CD8-positive, alpha-beta memory T cell (primary cell): ENCODE data around the gene GPR15LG. TPM values are rescaled to one million over a fixed set of nuclear protein-coding genes. Genes with fewer than 3 reads are reported as not detected.

Source experiments
- CTCF ChIA-PET: fragments of 350-600 bp; sonication (Branson Sonifier 250); formaldehyde crosslinking; loops from one replicate; lab custom pipeline; 2021; ENCODE audit warnings: antibody characterized with exemption; lab: Charles Lee
- POLR2A ChIA-PET: fragments of 350-600 bp; sonication (Branson Sonifier 250); formaldehyde crosslinking; loops from one replicate; lab custom pipeline; 2021; ENCODE audit warnings: antibody characterized with exemption; lab: Charles Lee
- DNase-seq, 5 donors: peaks; one replicate each; pipeline versions ENCODE4 v3.0.0 to v3.0.0-alpha.2; 2020 to 2022; ENCODE audit warnings: mixed read lengths in 1 of 5
- H3K27ac ChIP-seq: one replicate; pipeline ENCODE4 v1.7.0; 2013; ENCODE audit warnings: low read depth, mild to moderate bottlenecking, low read length, moderate library complexity
- H3K27me3 ChIP-seq: 2 replicates; pipeline ENCODE4 v1.7.0; 2013; ENCODE audit warnings: low read length, mild to moderate bottlenecking; ENCODE audit not compliant: insufficient read depth, poor library complexity, severe bottlenecking
- H3K36me3 ChIP-seq: 2 replicates; pipeline ENCODE4 v1.7.0; 2013; ENCODE audit warnings: mild to moderate bottlenecking, low read length, moderate library complexity; ENCODE audit not compliant: insufficient read depth
- H3K4me1 ChIP-seq: 2 replicates; pipeline ENCODE4 v1.7.0; 2013; ENCODE audit warnings: mild to moderate bottlenecking, low read length, moderate library complexity; ENCODE audit not compliant: insufficient read depth
- H3K4me3 ChIP-seq: 2 replicates; pipeline ENCODE4 v1.7.0; 2013; ENCODE audit warnings: mild to moderate bottlenecking, low read length
- H3K9me3 ChIP-seq: 2 replicates; pipeline ENCODE4 v1.7.0; 2013; ENCODE audit warnings: mild to moderate bottlenecking, low read length
- H3K27ac Mint-ChIP-seq, 8 donors: one replicate each; pipeline ENCODE4 v1.8.0; 2020 to 2021; ENCODE audit warnings: mixed read lengths in 8 of 8, mild to moderate bottlenecking in 6 of 8, inconsistent platforms in 3 of 8, moderate library complexity in 3 of 8
- H3K27me3 Mint-ChIP-seq, 2 donors: one replicate each; pipeline ENCODE4 v1.8.0; 2020 to 2021; ENCODE audit warnings: mixed read lengths in 2 of 2, mild to moderate bottlenecking in 1 of 2, moderate library complexity in 1 of 2
- H3K36me3 Mint-ChIP-seq, 3 donors: one replicate each; pipeline ENCODE4 v1.8.0; 2020 to 2021; ENCODE audit warnings: mixed read lengths in 3 of 3, inconsistent platforms in 1 of 3, mild to moderate bottlenecking in 1 of 3
- H3K4me1 Mint-ChIP-seq, 3 donors: one replicate each; pipeline ENCODE4 v1.8.0; 2020 to 2021; ENCODE audit warnings: mixed read lengths in 3 of 3, inconsistent platforms in 1 of 3, mild to moderate bottlenecking in 1 of 3
- H3K4me3 Mint-ChIP-seq, 7 donors: one replicate each; pipeline ENCODE4 v1.8.0; 2020 to 2021; ENCODE audit warnings: mixed read lengths in 7 of 7, mild to moderate bottlenecking in 6 of 7, moderate library complexity in 4 of 7, inconsistent platforms in 2 of 7
- H3K9me3 Mint-ChIP-seq, 5 donors: one replicate each; pipeline ENCODE4 v1.8.0; 2020 to 2022; ENCODE audit warnings: mixed read lengths in 5 of 5, mild to moderate bottlenecking in 3 of 5, moderate library complexity in 2 of 5, inconsistent platforms in 1 of 5
- polyA plus RNA-seq: library from polyadenylated mRNA; unstranded; fragments of 300-500 nt; fragmentation: Illumina TruSeq; gene quantifications from one replicate; pipeline ENCODE4 v1.2.3, GENCODE V29; 2021
- total RNA-seq, 2 experiments: library from RNA; stranded (reverse); gene quantifications; one replicate each; pipeline ENCODE4 v1.2.3, GENCODE V29; 2021

Gene GPR15LG
- total and polyA plus RNA-seq, 3 experiments from 2014 or later, result not detected

DNA sequence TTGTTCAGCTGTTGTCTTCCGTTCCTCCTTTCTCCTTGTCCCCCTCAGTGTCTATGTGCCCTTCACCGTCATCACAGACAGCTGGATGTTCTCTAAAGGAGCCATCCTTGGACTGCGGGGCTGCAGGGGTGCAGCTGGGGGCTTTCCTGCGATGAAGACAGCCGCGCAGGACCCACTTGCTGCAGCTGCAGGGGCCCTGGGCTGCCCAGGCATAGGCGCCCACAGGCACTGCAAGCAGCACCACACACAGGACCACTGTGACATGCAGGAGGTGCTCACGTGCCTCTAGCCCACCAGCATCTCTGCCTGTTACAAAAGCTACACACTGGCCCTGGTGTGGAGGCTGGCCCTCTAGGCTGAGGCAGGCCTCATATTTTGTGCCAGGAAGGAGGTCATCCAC lies 48.3 kb downstream of the GPR15LG start:
- no peak overlapping the region for H3K27ac Mint-ChIP-seq
- Histone ChIP-seq H3K9me3 (no peaks in the 10 kb centered on the region), H3K27ac (no peak overlapping the region), H3K4me1 (no peaks in the 10 kb centered on the region), H3K36me3 (no peaks in the 10 kb centered on the region), H3K27me3 (no peaks in the 10 kb centered on the region), H3K4me3 (no peak overlapping the region)
- no peak for DNase-seq
- peaks cover 11 to 49% of the 10 kb centered on the region in 2 donors for H3K27me3 Mint-ChIP-seq
- no peaks in the 10 kb centered on the region for H3K9me3 Mint-ChIP-seq
- CTCF ChIA-PET, result no interaction called here
- H3K4me3 Mint-ChIP-seq, result no peak overlapping the region
- POLR2A ChIA-PET, result no interaction called here
- H3K36me3 Mint-ChIP-seq, result peaks cover 0 to 6% (median 2%) of the 10 kb centered on the region in 3 donors
- no peaks in the 10 kb centered on the region for H3K4me1 Mint-ChIP-seq

DNA sequence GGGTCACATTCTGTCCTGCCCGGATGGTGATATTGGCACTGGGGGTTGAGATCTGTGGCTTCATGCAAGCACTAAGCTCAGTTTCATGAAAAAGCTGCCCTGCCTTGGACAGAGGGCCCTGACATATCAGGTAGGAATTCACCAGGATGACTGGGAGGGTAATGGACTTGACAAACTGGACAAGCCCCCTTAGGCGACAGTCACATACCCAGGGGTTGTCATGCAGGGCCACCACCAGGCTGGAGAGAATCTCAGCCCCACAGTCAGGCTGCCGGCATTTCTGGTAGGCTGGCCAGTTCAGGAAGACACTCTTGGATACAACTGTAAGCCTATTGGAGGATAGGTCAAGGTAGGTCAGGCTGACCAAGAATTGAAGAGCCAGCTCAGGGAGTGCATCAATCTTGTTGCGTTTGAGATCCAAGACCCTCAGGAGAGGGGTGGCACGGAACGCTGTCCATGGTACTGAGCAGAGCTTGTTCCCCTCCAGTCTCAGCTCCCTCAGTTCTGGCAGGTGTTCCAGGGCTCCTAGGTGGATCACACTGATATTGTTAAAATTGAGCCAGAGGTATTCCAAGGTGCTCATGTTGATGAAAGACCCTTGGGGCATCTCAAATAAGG lies 50.9 kb downstream of the GPR15LG start:
- ChIA-PET CTCF (no interaction called here), POLR2A (no interaction called here)
- Mint-ChIP-seq H3K36me3 (peaks cover 0 to 2% (median 0%) of the 10 kb centered on the region in 3 donors), H3K4me1 (no peaks in the 10 kb centered on the region), H3K9me3 (no peaks in the 10 kb centered on the region), H3K27ac (no peak overlapping the region), H3K27me3 (peaks cover 15 to 70% of the 10 kb centered on the region in 2 donors), H3K4me3 (no peak overlapping the region)
- Histone ChIP-seq H3K27me3 (no peaks in the 10 kb centered on the region), H3K36me3 (no peaks in the 10 kb centered on the region), H3K4me1 (no peaks in the 10 kb centered on the region), H3K9me3 (no peaks in the 10 kb centered on the region), H3K27ac (no peak overlapping the region), H3K4me3 (no peak overlapping the region)
- no peak for DNase-seq

DNA sequence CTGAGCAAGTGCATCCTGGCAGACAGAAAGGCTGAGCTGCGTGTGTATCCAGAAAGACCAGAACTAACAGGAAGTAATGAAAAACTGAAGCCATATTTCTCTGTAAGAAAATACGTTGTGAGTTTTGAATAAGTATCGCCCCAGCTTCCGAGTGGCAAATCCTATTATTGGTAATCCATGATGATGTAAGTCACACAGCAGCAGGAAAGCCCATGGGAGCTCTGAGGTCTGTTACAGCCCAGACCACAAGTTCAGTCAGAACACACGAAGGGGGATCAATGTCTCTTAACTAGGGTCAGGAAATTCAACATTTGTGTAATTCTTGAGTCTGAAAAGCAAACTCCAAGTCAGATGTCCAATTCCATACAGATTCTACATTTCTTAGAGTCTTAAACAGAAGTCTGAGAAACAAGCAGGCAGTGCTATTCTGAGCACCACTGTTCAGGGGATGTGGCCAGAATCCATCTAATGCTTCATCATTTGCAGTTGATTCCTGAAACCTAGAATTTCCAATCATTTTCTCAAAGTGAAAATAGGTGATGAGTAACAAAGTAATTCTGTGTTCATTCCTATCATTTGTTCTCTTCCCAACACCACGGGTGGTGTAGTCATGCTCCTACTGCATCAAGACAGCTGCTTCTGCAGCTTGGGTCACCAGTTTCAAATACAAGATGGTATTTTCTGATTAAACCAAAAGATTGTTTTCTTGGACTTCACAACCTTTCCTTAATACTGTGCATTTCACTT lies 52.0 kb downstream of the GPR15LG start, which contains the start of gene LRIT2:
TSS of gene LRIT2 (minus strand) at position 118 of the 747 bp plus-strand sequence. CDS start at position 94, 24 bp downstream.
- H3K27me3 Mint-ChIP-seq, result peaks cover 15 to 73% of the 10 kb centered on the region in 2 donors
- no peaks in the 10 kb centered on the region for H3K4me1 Mint-ChIP-seq
- Histone ChIP-seq H3K27ac (no peak within 1 kb of the TSS), H3K9me3 (no peaks in the 10 kb centered on the region), H3K4me3 (no peak within 1 kb of the TSS), H3K36me3 (no peaks in the 10 kb centered on the region), H3K27me3 (no peaks in the 10 kb centered on the region), H3K4me1 (no peaks in the 10 kb centered on the region)
- no peaks in the 10 kb centered on the region for H3K36me3 Mint-ChIP-seq
- peak within 1 kb of the TSS in 1 of 7 donors; percentile 20 for H3K4me3 Mint-ChIP-seq
- POLR2A ChIA-PET, result no interaction called here
- no peaks in the 10 kb centered on the region for H3K9me3 Mint-ChIP-seq
- DNase-seq, result no peak
- no peak within 1 kb of the TSS for H3K27ac Mint-ChIP-seq
- CTCF ChIA-PET, result no interaction called here

DNA sequence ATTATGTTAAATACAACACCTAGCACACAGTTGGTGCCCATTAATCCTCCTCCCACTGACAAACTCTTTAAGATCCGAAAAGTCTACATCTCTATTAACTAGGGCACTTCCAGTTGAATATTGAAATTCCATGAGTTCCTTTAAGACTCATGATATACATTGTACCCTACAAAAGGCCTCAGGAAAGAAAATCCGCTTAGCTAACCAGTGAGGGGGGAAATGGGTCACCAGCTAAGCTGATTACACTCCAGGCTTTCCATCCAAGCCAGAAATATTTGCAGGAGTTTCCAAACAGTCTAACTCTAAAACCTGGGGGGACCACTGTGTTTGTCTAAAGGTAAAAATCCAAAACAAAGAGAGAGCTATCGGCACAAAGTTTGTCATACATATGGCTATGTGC lies 53.0 kb downstream of the GPR15LG start:
- ChIA-PET POLR2A (no interaction called here), CTCF (no interaction called here)
- DNase-seq, result no peak
- no peaks in the 10 kb centered on the region for H3K36me3 ChIP-seq
- no peaks in the 10 kb centered on the region for H3K4me1 ChIP-seq
- no peaks in the 10 kb centered on the region for H3K36me3 Mint-ChIP-seq
- no peaks in the 10 kb centered on the region for H3K9me3 ChIP-seq
- H3K27ac Mint-ChIP-seq, result no peak overlapping the region
- H3K4me3 Mint-ChIP-seq, result no peak overlapping the region
- H3K4me3 ChIP-seq, result no peak overlapping the region
- peaks cover 10 to 76% of the 10 kb centered on the region in 2 donors for H3K27me3 Mint-ChIP-seq
- no peaks in the 10 kb centered on the region for H3K9me3 Mint-ChIP-seq
- no peaks in the 10 kb centered on the region for H3K4me1 Mint-ChIP-seq
- H3K27ac ChIP-seq, result no peak overlapping the region
- no peaks in the 10 kb centered on the region for H3K27me3 ChIP-seq

DNA sequence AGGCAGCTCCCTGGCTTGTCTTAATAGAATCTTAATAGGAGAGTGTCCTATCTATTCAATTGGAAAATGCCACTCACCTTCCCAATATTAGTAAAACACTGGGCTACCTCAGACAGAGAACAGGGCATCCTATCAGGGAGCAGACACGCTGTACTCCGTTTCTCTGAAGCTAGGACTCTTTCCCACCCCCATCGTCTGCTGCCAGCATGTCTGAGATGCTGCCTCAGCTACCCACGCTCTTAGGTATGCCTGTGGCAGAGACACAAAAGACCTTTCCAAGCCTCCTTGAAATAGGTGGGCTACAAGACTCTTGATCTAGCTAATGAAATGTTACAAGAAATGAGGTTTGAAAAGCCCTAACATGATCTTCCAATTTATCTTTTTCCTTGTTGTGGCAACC lies 54.2 kb downstream of the GPR15LG start:
- no peaks in the 10 kb centered on the region for H3K27me3 ChIP-seq
- no peak overlapping the region for H3K4me3 ChIP-seq
- H3K9me3 ChIP-seq, result no peaks in the 10 kb centered on the region
- Mint-ChIP-seq H3K36me3 (no peaks in the 10 kb centered on the region), H3K4me1 (no peaks in the 10 kb centered on the region), H3K4me3 (no peak overlapping the region), H3K27ac (no peak overlapping the region), H3K9me3 (no peaks in the 10 kb centered on the region), H3K27me3 (peaks cover 6 to 73% of the 10 kb centered on the region in 2 donors)
- POLR2A ChIA-PET, result no interaction called here
- no peaks in the 10 kb centered on the region for H3K36me3 ChIP-seq
- CTCF ChIA-PET, result no interaction called here
- no peaks in the 10 kb centered on the region for H3K4me1 ChIP-seq
- H3K27ac ChIP-seq, result no peak overlapping the region
- DNase-seq, result no peak

DNA sequence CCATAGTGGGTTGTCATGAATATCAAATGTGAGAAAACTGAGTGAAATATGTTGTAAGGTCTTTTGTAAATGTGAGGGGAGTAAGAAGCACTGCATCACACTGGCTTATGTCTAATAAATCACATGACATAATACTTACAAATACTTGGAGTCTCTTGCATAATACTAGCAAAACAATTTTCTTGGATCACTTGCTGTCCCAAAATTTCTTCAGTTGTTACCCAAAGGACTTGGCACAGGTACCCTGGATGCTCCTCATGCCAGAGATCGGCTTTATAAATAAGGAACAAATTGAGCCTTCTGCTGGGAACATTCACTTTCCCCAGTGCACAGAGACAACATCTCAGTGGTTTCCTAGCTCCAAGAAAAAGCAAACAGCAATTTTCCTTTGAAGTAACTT lies 56.8 kb downstream of the GPR15LG start:
- Histone ChIP-seq H3K27me3 (no peaks in the 10 kb centered on the region), H3K36me3 (no peaks in the 10 kb centered on the region), H3K9me3 (no peaks in the 10 kb centered on the region), H3K27ac (no peak overlapping the region), H3K4me3 (no peak overlapping the region), H3K4me1 (no peaks in the 10 kb centered on the region)
- H3K27me3 Mint-ChIP-seq, result peaks cover 3 to 71% of the 10 kb centered on the region in 2 donors
- ChIA-PET CTCF (no interaction called here), POLR2A (no interaction called here)
- H3K4me3 Mint-ChIP-seq, result no peak overlapping the region
- H3K9me3 Mint-ChIP-seq, result no peaks in the 10 kb centered on the region
- H3K27ac Mint-ChIP-seq, result no peak overlapping the region
- no peak for DNase-seq
- no peaks in the 10 kb centered on the region for H3K36me3 Mint-ChIP-seq
- H3K4me1 Mint-ChIP-seq, result no peaks in the 10 kb centered on the region

DNA sequence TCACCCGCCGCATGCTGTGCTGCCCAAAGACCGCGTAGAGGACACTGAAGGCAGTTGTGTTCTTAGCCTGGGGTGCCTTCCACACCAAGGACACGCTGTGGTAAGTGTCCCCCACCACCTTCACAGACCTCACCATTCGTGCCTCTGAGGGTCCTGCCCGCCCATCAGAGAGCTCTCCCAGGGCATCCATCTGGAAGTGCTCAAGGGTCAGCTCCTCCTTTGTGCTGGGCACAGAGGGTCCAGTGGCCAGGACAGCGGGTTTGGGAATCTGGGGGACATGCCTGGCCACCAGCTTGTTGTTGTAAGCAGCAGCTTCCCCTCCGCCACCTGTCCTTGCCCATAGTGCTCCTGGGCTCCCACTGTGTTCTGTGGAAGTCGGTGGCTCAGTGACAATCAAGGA lies 58.8 kb downstream of the GPR15LG start:
- no peak for DNase-seq
- Mint-ChIP-seq H3K36me3 (no peaks in the 10 kb centered on the region), H3K4me3 (no peak overlapping the region), H3K27me3 (peaks cover 7 to 64% of the 10 kb centered on the region in 2 donors), H3K4me1 (no peaks in the 10 kb centered on the region), H3K9me3 (no peaks in the 10 kb centered on the region), H3K27ac (no peak overlapping the region)
- CTCF ChIA-PET, result no interaction called here
- no peaks in the 10 kb centered on the region for H3K9me3 ChIP-seq
- no peaks in the 10 kb centered on the region for H3K36me3 ChIP-seq
- H3K4me3 ChIP-seq, result no peak overlapping the region
- no peak overlapping the region for H3K27ac ChIP-seq
- POLR2A ChIA-PET, result no interaction called here
- H3K4me1 ChIP-seq, result no peaks in the 10 kb centered on the region
- H3K27me3 ChIP-seq, result no peaks in the 10 kb centered on the region

DNA sequence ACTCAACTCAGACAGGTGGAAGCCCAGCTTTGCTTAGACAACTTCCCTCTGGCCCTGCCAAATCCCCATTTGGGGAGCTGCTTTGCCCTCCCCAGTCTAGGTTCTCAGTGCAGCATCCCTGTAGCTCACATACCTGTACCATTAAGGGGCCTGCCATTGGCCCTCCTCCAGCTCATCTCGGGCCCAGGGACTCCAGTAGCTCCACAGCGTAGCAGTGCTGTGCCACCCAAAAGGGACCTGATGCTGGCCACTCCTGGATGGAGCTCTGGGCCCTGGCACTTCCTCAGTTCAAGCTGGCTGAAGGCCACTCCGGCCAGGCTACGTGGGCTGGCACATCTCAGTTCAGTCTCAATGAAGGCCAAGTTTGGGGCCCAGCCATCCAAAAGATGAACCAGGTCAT lies 60.3 kb downstream of the GPR15LG start:
- POLR2A ChIA-PET, result no interaction called here
- Histone ChIP-seq H3K27me3 (no peaks in the 10 kb centered on the region), H3K4me3 (no peak overlapping the region), H3K4me1 (no peaks in the 10 kb centered on the region), H3K9me3 (no peaks in the 10 kb centered on the region), H3K27ac (no peak overlapping the region), H3K36me3 (no peaks in the 10 kb centered on the region)
- no peak overlapping the region for H3K4me3 Mint-ChIP-seq
- no peak for DNase-seq
- CTCF ChIA-PET, result interaction anchor here (1.1 kb wide), 1 partner anchor 12 kb away, joined by 4 read pairs; no protein-coding TSS in a partner anchor
- no peaks in the 10 kb centered on the region for H3K4me1 Mint-ChIP-seq
- no peaks in the 10 kb centered on the region for H3K9me3 Mint-ChIP-seq
- H3K27ac Mint-ChIP-seq, result no peak overlapping the region
- no peaks in the 10 kb centered on the region for H3K36me3 Mint-ChIP-seq
- H3K27me3 Mint-ChIP-seq, result peaks cover 12 to 60% of the 10 kb centered on the region in 2 donors
